ENCODE measurements around the gene CALN1.

GRCh38 chr7:71753236-71753635 is 658.9 kb downstream of the CALN1 start:
- TF ChIP-seq CTCF (IDR thresholded peaks at IDR 0.05) (no peak), POLR2A (IDR thresholded peaks at IDR 0.05) (no peak)
